Activated naive CD8-positive, alpha-beta T cell treated with anti-CD3 and anti-CD28 coated beads, Interleukin-2, amount 10 ng/mL, durations not matched to agents 7 days and 5 days (primary cell): Measurements from ENCODE around the gene SEC22C. TPM values are rescaled to one million over a fixed set of nuclear protein-coding genes. Genes with fewer than 3 reads are reported as not detected.

Experiments
- ATAC-seq: fragments of 150-1000 bp; cut with Tn5 transposase; one replicate; pipeline ENCODE4 v1.10.0; 2021; ENCODE audit warnings: low read depth, moderate library complexity
- POLR2A ChIA-PET: fragments of 350-600 bp; sonication (Branson Sonifier 250); formaldehyde crosslinking; loops from one replicate; lab custom pipeline; 2021; ENCODE audit warnings: antibody characterized with exemption; lab: Charles Lee
- DNase-seq: peaks from one replicate; pipeline ENCODE4 v3.0.0; 2021
- H3K27ac Mint-ChIP-seq: one replicate; pipeline ENCODE4 v1.8.0; 2022; ENCODE audit warnings: mild to moderate bottlenecking, mixed read lengths
- H3K27me3 Mint-ChIP-seq: one replicate; pipeline ENCODE4 v1.8.0; 2022; ENCODE audit warnings: mild to moderate bottlenecking, moderate library complexity, mixed read lengths
- H3K36me3 Mint-ChIP-seq: one replicate; pipeline ENCODE4 v1.8.0; 2021; ENCODE audit warnings: mild to moderate bottlenecking, mixed read lengths
- H3K4me1 Mint-ChIP-seq: one replicate; pipeline ENCODE4 v1.8.0; 2021; ENCODE audit warnings: mixed read lengths
- H3K4me3 Mint-ChIP-seq: one replicate; pipeline ENCODE4 v1.8.0; 2022; ENCODE audit warnings: mild to moderate bottlenecking, moderate library complexity, mixed read lengths
- H3K9me3 Mint-ChIP-seq: one replicate; pipeline ENCODE4 v1.8.0; 2021; ENCODE audit warnings: mixed read lengths
- total RNA-seq, 2 experiments: library from RNA; stranded (reverse); gene quantifications; one replicate each; pipeline ENCODE4 v1.2.3, GENCODE V29; 2021

The SEC22C gene
- total RNA-seq, 2 experiments from 2014 or later: 52.5 to 53.0 TPM

DNA sequence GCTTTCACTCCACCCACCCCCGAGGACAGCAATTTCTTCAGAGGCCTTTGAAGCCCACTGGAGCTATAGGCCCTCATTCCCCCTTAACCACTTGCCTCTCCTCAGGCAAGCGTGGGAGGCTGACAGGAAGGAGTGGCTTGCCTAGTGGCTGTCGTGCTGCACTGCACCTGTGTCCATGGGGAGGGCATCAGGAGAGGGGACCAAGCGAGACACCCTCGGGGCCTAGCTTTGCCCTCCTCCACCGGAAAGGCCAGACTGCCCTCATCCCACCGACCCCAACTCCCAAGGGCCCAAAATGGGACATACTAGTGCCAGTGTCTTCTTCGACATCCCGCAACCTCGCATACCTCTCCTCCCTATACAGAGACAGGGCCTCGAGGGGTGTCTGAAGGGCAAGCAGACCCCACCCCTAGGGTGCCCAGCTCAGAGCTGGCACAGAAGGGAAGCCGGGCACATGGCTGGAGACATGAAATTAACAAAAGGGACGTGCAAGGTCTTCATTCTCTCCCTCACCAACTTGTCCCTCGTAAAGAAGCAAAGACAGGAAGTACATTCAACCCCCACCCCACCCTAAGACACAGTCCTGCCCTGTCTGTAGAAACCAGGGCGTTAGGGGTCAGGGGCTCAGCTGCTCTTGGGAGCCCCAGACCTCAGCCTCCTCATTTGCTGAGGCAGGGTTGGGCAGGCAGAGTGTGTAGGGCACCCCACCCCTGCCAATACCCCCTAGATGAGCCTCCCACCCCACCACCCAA is 55.0 kb downstream of the SEC22C start:
- DNase-seq (peak; percentile 61), ATAC-seq (peak; percentile 86)
- Mint-ChIP-seq H3K4me1 (peaks cover 32% of the 10 kb centered on the region), H3K9me3 (peaks cover 2% of the 10 kb centered on the region), H3K27me3 (no peaks in the 10 kb centered on the region), H3K27ac (peak overlapping the region; percentile 88), H3K36me3 (peaks cover 6% of the 10 kb centered on the region), H3K4me3 (peak overlapping the region; percentile 34)
- POLR2A ChIA-PET: interaction anchor here (1.0 to 2.3 kb wide), 2 partner anchors 11 to 24 kb away, joined by 3 to 14 read pairs; partner anchors contain the start of gene VIPR1

- POLR2A ChIA-PET: interaction anchor here (2.3 kb wide), 1 partner anchor 23 kb away, joined by 14 read pairs; the partner anchor contains the start of gene VIPR1
- Mint-ChIP-seq H3K36me3 (peaks cover 6% of the 10 kb centered on the region), H3K4me1 (peaks cover 32% of the 10 kb centered on the region), H3K4me3 (no peak overlapping the region), H3K27me3 (no peaks in the 10 kb centered on the region), H3K27ac (no peak overlapping the region), H3K9me3 (peaks cover 2% of the 10 kb centered on the region)
- ATAC-seq (no peak), DNase-seq (no peak)
Observed at GRCh38 chr3:42525736-42526345, 55.9 kb downstream of the SEC22C start.

- H3K9me3 Mint-ChIP-seq: peaks cover under 1% of the 10 kb centered on the region
- no peak overlapping the region for H3K4me3 Mint-ChIP-seq
- peaks cover 4% of the 10 kb centered on the region for H3K36me3 Mint-ChIP-seq
- H3K27me3 Mint-ChIP-seq: no peaks in the 10 kb centered on the region
- H3K27ac Mint-ChIP-seq: no peak overlapping the region
- peaks cover 33% of the 10 kb centered on the region for H3K4me1 Mint-ChIP-seq
- no peak for DNase-seq
- POLR2A ChIA-PET: interaction anchor here (1.3 kb wide), 1 partner anchor 23 kb away, joined by 3 read pairs; the partner anchor contains the start of gene VIPR1
- ATAC-seq: no peak
Observed at GRCh38 chr3:42525212-42525611, 56.6 kb downstream of the SEC22C start.

DNA sequence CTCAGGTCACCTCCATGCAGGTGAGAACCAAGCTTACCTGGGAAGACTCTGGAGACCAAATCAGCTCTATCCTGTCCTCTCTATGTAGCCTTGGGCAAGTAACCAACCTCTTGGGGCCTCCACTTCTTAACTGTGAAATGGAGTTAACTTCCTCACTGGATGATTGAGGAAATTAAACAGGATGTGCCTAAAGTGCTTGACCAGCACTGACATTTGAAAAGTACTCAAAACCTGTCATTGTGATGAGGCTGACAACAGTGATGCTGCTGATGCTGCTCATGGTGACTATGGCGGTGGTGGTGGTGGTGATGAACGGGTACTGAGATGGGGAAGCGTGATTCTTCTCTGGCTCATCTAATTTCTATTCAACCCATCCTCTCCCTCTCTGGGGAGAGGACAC is 57.0 kb downstream of the SEC22C start:
- ATAC-seq (no peak), DNase-seq (no peak)
- Mint-ChIP-seq H3K4me1 (peaks cover 33% of the 10 kb centered on the region), H3K27ac (no peak overlapping the region), H3K9me3 (no peaks in the 10 kb centered on the region), H3K36me3 (peaks cover 2% of the 10 kb centered on the region), H3K4me3 (no peak overlapping the region), H3K27me3 (no peaks in the 10 kb centered on the region)
- POLR2A ChIA-PET: interaction anchor here (1.3 kb wide), 1 partner anchor 22 kb away, joined by 3 read pairs; the partner anchor contains the start of gene VIPR1

DNA sequence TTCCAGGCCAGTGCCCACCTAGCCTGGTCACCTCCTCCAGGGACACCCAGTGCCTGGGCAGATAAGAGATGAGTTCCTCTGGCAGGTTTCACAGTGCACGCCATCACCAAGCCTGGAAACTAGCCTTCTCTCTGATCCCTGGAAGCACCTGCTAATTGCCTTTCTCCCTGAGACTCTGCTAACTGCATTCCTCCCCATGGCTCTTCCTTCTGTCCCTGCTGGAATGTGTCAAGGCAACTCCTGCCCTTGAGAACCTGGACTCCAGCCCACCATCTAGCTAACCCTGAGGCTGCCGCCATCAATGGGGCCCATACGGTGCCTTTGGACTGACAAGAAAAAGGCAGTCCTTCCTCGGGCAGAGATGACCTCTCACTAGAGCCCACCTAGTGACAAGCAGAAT is 60.9 kb downstream of the SEC22C start:
- POLR2A ChIA-PET: no interaction called here
- Mint-ChIP-seq H3K27ac (peak overlapping the region; percentile 46), H3K9me3 (no peaks in the 10 kb centered on the region), H3K36me3 (no peaks in the 10 kb centered on the region), H3K4me1 (peaks cover 14% of the 10 kb centered on the region), H3K27me3 (no peaks in the 10 kb centered on the region), H3K4me3 (no peak overlapping the region)
- ATAC-seq: no peak
- no peak for DNase-seq

GRCh38 chr3:42520336-42520735 is 61.4 kb downstream of the SEC22C start:
- peak overlapping the region; percentile 66 for H3K27ac Mint-ChIP-seq
- H3K4me1 Mint-ChIP-seq: peaks cover 14% of the 10 kb centered on the region
- DNase-seq (no peak), ATAC-seq (no peak)
- POLR2A ChIA-PET: interaction anchor here (1.3 kb wide), 1 partner anchor 18 kb away, joined by 5 read pairs; the partner anchor contains the start of gene VIPR1
- no peaks in the 10 kb centered on the region for H3K36me3 Mint-ChIP-seq
- H3K9me3 Mint-ChIP-seq: no peaks in the 10 kb centered on the region
- H3K4me3 Mint-ChIP-seq: peak overlapping the region; percentile 18
- no peaks in the 10 kb centered on the region for H3K27me3 Mint-ChIP-seq

DNA sequence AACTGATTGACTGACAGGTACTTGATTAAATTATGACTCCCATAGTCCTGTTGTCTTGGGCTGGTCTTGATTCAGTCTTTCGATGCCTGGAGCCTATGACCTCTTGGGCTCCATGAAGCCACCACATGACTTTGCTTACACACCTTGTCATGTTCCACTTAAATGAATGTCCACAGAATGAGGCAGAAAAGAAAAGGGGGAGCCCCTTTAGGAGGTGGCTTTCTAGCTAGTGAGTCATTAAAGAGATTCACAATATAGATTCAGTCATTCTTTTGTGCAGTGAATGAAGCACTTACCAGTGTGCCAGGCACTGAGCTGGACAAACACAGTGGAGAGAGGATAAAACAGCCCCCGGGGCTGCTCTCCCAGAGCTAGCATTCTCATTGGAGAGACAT is 62.2 kb downstream of the SEC22C start:
- POLR2A ChIA-PET: interaction anchor here (1.3 kb wide), 1 partner anchor 17 kb away, joined by 5 read pairs; the partner anchor contains the start of gene VIPR1
- DNase-seq (no peak), ATAC-seq (peak; percentile 41)
- Mint-ChIP-seq H3K27ac (peak overlapping the region; percentile 66), H3K4me1 (peaks cover 14% of the 10 kb centered on the region), H3K27me3 (no peaks in the 10 kb centered on the region), H3K9me3 (no peaks in the 10 kb centered on the region), H3K4me3 (peak overlapping the region; percentile 0), H3K36me3 (no peaks in the 10 kb centered on the region)

DNA sequence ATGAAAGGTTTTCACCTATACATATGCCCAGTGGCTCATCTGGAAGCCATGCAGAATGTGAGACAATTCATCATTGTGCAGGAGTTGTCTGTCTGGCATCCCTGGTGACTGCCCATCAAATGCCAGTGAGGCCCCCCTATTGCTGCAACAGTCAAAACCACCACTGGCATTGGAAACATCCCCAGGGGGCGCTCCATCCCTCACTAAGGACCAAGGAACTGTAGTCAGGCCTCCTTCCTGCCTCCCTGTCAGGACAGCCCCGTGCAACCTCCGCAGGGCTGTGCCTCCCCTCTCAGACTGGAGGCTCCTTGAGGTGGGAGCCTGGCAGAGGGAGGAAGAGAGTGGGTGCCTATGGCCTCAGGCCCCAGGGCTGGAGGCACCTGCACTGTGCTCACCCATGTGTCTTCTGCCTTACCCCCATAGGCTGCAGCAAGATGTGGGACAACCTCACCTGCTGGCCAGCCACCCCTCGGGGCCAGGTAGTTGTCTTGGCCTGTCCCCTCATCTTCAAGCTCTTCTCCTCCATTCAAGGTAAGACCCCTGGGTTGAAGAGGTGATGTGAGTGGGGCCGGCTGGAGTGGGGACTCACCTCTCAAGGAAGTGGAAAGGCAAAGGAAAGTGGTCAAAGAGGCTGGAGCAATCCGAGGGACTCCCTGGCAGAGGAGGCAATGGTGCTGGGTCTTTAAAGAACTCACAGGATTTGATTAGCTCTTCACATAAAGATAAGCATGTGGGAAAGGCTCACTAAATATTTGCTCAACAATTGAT is 62.8 kb downstream of the SEC22C start:
- POLR2A ChIA-PET: interaction anchor here (1.3 kb wide), 1 partner anchor 17 kb away, joined by 5 read pairs; the partner anchor contains the start of gene VIPR1
- no peak overlapping the region for H3K27ac Mint-ChIP-seq
- H3K27me3 Mint-ChIP-seq: no peaks in the 10 kb centered on the region
- ATAC-seq: peak; percentile 63
- no peaks in the 10 kb centered on the region for H3K9me3 Mint-ChIP-seq
- H3K4me1 Mint-ChIP-seq: peaks cover 14% of the 10 kb centered on the region
- H3K4me3 Mint-ChIP-seq: no peak overlapping the region
- DNase-seq: peak; percentile 57
- H3K36me3 Mint-ChIP-seq: no peaks in the 10 kb centered on the region

- Mint-ChIP-seq H3K27me3 (no peaks in the 10 kb centered on the region), H3K27ac (no peak overlapping the region), H3K4me3 (no peak overlapping the region), H3K4me1 (peaks cover 14% of the 10 kb centered on the region), H3K9me3 (no peaks in the 10 kb centered on the region), H3K36me3 (no peaks in the 10 kb centered on the region)
- no peak for DNase-seq
- no peak for ATAC-seq
- POLR2A ChIA-PET: no interaction called here
Observed at GRCh38 chr3:42517117-42517516, 64.7 kb downstream of the SEC22C start.

DNA sequence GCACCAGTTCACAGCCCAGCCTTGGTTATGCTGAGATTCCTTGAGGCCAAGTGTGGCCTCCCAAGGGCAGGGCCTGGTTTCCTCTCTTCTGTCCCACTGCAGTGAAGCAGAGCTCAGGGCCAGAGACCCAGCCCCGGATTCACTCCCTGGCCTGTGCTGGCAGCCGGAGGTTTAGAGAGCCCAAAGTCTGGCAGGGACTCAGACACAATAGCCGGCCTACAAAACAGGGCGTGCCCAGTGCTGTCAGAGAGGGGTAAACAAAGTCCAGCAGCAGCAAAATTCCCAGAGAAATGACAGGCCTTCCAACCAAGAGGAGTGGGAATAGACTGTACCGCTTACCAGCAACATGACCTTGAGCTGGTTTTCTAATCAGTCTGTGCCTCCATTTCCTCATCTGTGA is 65.3 kb downstream of the SEC22C start:
- H3K4me3 Mint-ChIP-seq: no peak overlapping the region
- H3K4me1 Mint-ChIP-seq: peaks cover 20% of the 10 kb centered on the region
- H3K36me3 Mint-ChIP-seq: no peaks in the 10 kb centered on the region
- no peak for ATAC-seq
- H3K9me3 Mint-ChIP-seq: no peaks in the 10 kb centered on the region
- POLR2A ChIA-PET: no interaction called here
- H3K27me3 Mint-ChIP-seq: no peaks in the 10 kb centered on the region
- no peak for DNase-seq
- H3K27ac Mint-ChIP-seq: no peak overlapping the region

- Mint-ChIP-seq H3K27me3 (no peaks in the 10 kb centered on the region), H3K4me1 (peaks cover 23% of the 10 kb centered on the region), H3K27ac (no peak overlapping the region)
Observed at GRCh38 chr3:42515976-42516375, 65.8 kb downstream of the SEC22C start.

GRCh38 chr3:42515391-42515916 is 66.3 kb downstream of the SEC22C start:
- Mint-ChIP-seq H3K36me3 (no peaks in the 10 kb centered on the region), H3K27me3 (no peaks in the 10 kb centered on the region), H3K9me3 (no peaks in the 10 kb centered on the region), H3K27ac (no peak overlapping the region), H3K4me1 (peaks cover 21% of the 10 kb centered on the region), H3K4me3 (no peak overlapping the region)
- POLR2A ChIA-PET: no interaction called here
- DNase-seq (no peak), ATAC-seq (no peak)

More at GRCh38 chr3:42515976-42516375, 65.8 kb downstream of the SEC22C start:
- Mint-ChIP-seq H3K4me3 (no peak overlapping the region), H3K9me3 (no peaks in the 10 kb centered on the region), H3K36me3 (no peaks in the 10 kb centered on the region)
- DNase-seq (no peak), ATAC-seq (no peak)
- POLR2A ChIA-PET: no interaction called here

DNA sequence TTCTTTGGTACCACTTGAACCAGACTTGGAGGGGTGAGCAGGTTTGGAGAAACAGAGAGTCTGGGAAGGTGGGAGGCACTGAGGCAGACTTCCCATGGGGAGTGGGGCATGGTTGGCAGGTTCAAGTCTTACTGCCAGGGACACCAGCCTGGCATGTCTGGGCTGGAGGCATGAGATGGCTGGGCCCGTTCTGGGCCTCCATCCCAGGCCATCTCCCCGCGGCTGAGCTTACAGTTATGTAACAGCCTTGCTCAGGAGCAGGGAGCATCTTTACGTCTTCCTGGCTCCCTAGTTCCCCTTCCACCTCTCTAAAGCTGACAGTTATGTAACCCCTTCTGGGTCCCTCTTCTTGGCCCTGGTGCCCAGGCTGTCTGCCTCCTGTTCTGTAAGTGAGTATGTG is 66.9 kb downstream of the SEC22C start:
- POLR2A ChIA-PET: no interaction called here
- H3K4me1 Mint-ChIP-seq: peaks cover 19% of the 10 kb centered on the region
- ATAC-seq: no peak

More for the DNA sequence above, 66.9 kb downstream of the SEC22C start:
- Mint-ChIP-seq H3K27ac (no peak overlapping the region), H3K4me3 (no peak overlapping the region), H3K36me3 (peaks cover 3% of the 10 kb centered on the region), H3K9me3 (no peaks in the 10 kb centered on the region), H3K27me3 (no peaks in the 10 kb centered on the region)
- no peak for DNase-seq
